Activated T-helper 1 cell treated with anti-CD3 and anti-CD28 coated beads, Interleukin-12 subunit alpha, Interleukin-12 subunit beta, Interleukin-2, Interleukin-4 antibody, amounts not matched to agents 30 ng/mL and 10 ng/mL and 1 ng/mL, durations not matched to agents 14 hours and 24 hours and 36 hours (primary cell): ENCODE data around the gene EGFR. TPM values are rescaled to one million over a fixed set of nuclear protein-coding genes. Genes with fewer than 3 reads are reported as not detected.
"Not testable (repeated sequence)": the region's sequence is repeated elsewhere in the genome, so short reads cannot be mapped to it uniquely, and the experiment has no call there.

Source experiments
- DNase-seq: peaks from one replicate; pipeline ENCODE4 v3.0.0; 2021; ENCODE audit warnings: low spot score
- H3K27ac Mint-ChIP-seq: one replicate; pipeline ENCODE4 v1.8.0; 2021; ENCODE audit warnings: mild to moderate bottlenecking, mixed read lengths
- H3K27me3 Mint-ChIP-seq: one replicate; pipeline ENCODE4 v1.8.0; 2022; ENCODE audit warnings: mild to moderate bottlenecking, moderate library complexity, mixed read lengths; ENCODE audit not compliant: insufficient read depth
- H3K36me3 Mint-ChIP-seq: one replicate; pipeline ENCODE4 v1.8.0; 2021; ENCODE audit warnings: low read depth, mixed read lengths
- H3K4me1 Mint-ChIP-seq: one replicate; pipeline ENCODE4 v1.8.0; 2021; ENCODE audit warnings: low read depth, mixed read lengths
- H3K4me3 Mint-ChIP-seq: one replicate; pipeline ENCODE4 v1.8.0; 2021; ENCODE audit warnings: mild to moderate bottlenecking, moderate library complexity, mixed read lengths
- H3K9me3 Mint-ChIP-seq: one replicate; pipeline ENCODE4 v1.8.0; 2021; ENCODE audit warnings: mixed read lengths
- intact Hi-C: fragments of 100-400 bp; cut with micrococcal nuclease; formaldehyde crosslinking; loops from one replicate; pipeline ENCODE4 v1.15.1; 2024
- total RNA-seq: library from RNA; stranded (reverse); gene quantifications from 2 replicates; pipeline ENCODE4 v1.2.3, GENCODE V29; 2022

EGFR gene
- total RNA-seq, 1 donor from 2014 or later: 0.10 TPM

GRCh38 chr7:55032069-55032699, 13.4 kb downstream of the EGFR start:
- intact Hi-C loops: no loop called here
- Mint-ChIP-seq H3K4me3 (no peak overlapping the region), H3K27ac (no peak overlapping the region), H3K9me3 (no peaks in the 10 kb centered on the region), H3K36me3 (no peaks in the 10 kb centered on the region), H3K27me3 (peaks cover 21% of the 10 kb centered on the region), H3K4me1 (no peaks in the 10 kb centered on the region)
- no peak for DNase-seq

- intact Hi-C loops: no loop called here
- Mint-ChIP-seq H3K4me3 (no peak overlapping the region), H3K9me3 (no peaks in the 10 kb centered on the region)
These were observed 14.5 kb downstream of the EGFR start for GRCh38 chr7:55033236-55033846.

GRCh38 chr7:55034776-55035175, 16.0 kb downstream of the EGFR start:
- intact Hi-C loops: no loop called here
- no peaks in the 10 kb centered on the region for H3K9me3 Mint-ChIP-seq
- no peak overlapping the region for H3K27ac Mint-ChIP-seq
- H3K27me3 Mint-ChIP-seq: peaks cover 24% of the 10 kb centered on the region
- H3K4me3 Mint-ChIP-seq: no peak overlapping the region
- H3K36me3 Mint-ChIP-seq: no peaks in the 10 kb centered on the region
- no peaks in the 10 kb centered on the region for H3K4me1 Mint-ChIP-seq
- no peak for DNase-seq

More at GRCh38 chr7:55033236-55033846, 14.5 kb downstream of the EGFR start:
- no peaks in the 10 kb centered on the region for H3K4me1 Mint-ChIP-seq
- no peak overlapping the region for H3K27ac Mint-ChIP-seq
- no peak for DNase-seq
- H3K27me3 Mint-ChIP-seq: peaks cover 20% of the 10 kb centered on the region
- no peaks in the 10 kb centered on the region for H3K36me3 Mint-ChIP-seq

GRCh38 chr7:55035410-55035809, 16.6 kb downstream of the EGFR start:
- H3K9me3 Mint-ChIP-seq, DNase-seq, H3K4me1 Mint-ChIP-seq, H3K36me3 Mint-ChIP-seq, H3K4me3 Mint-ChIP-seq, H3K27ac Mint-ChIP-seq, intact Hi-C loops: not testable (repeated sequence)
- peaks cover 21% of the 10 kb centered on the region for H3K27me3 Mint-ChIP-seq

GRCh38 chr7:55036950-55037736, 18.3 kb downstream of the EGFR start:
- H3K4me3 Mint-ChIP-seq: no peak overlapping the region
- no peaks in the 10 kb centered on the region for H3K4me1 Mint-ChIP-seq
- DNase-seq: no peak
- intact Hi-C loops: no loop called here
- H3K27me3 Mint-ChIP-seq: peaks cover 12% of the 10 kb centered on the region
- H3K9me3 Mint-ChIP-seq: no peaks in the 10 kb centered on the region
- H3K27ac Mint-ChIP-seq: no peak overlapping the region
- no peaks in the 10 kb centered on the region for H3K36me3 Mint-ChIP-seq

- no peaks in the 10 kb centered on the region for H3K9me3 Mint-ChIP-seq
- no peaks in the 10 kb centered on the region for H3K4me1 Mint-ChIP-seq
- H3K36me3 Mint-ChIP-seq: no peaks in the 10 kb centered on the region
- H3K4me3 Mint-ChIP-seq: no peak overlapping the region
- DNase-seq: no peak
- peaks cover 12% of the 10 kb centered on the region for H3K27me3 Mint-ChIP-seq
- intact Hi-C loops: no loop called here
- no peak overlapping the region for H3K27ac Mint-ChIP-seq
These were observed 25.0 kb downstream of the EGFR start for GRCh38 chr7:55043691-55044370.

GRCh38 chr7:55044371-55044717, 25.5 kb downstream of the EGFR start:
- no peak for DNase-seq
- H3K27me3 Mint-ChIP-seq: peaks cover 11% of the 10 kb centered on the region
- no peak overlapping the region for H3K4me3 Mint-ChIP-seq
- H3K36me3 Mint-ChIP-seq: no peaks in the 10 kb centered on the region
- no peaks in the 10 kb centered on the region for H3K9me3 Mint-ChIP-seq
- H3K4me1 Mint-ChIP-seq: no peaks in the 10 kb centered on the region
- intact Hi-C loops: no loop called here
- no peak overlapping the region for H3K27ac Mint-ChIP-seq

GRCh38 chr7:55044791-55045190, 26.0 kb downstream of the EGFR start:
- no peak overlapping the region for H3K27ac Mint-ChIP-seq
- H3K36me3 Mint-ChIP-seq: no peaks in the 10 kb centered on the region
- no peaks in the 10 kb centered on the region for H3K9me3 Mint-ChIP-seq
- H3K27me3 Mint-ChIP-seq: peaks cover 8% of the 10 kb centered on the region
- H3K4me1 Mint-ChIP-seq: no peaks in the 10 kb centered on the region
- DNase-seq: no peak
- intact Hi-C loops: no loop called here
- H3K4me3 Mint-ChIP-seq: no peak overlapping the region

- intact Hi-C loops: no loop called here
- Mint-ChIP-seq H3K9me3 (no peaks in the 10 kb centered on the region), H3K4me3 (no peak overlapping the region), H3K36me3 (no peaks in the 10 kb centered on the region), H3K27ac (no peak overlapping the region), H3K4me1 (no peaks in the 10 kb centered on the region), H3K27me3 (peaks cover 6% of the 10 kb centered on the region)
- DNase-seq: no peak
These were observed 27.9 kb downstream of the EGFR start for GRCh38 chr7:55046582-55047342.

GRCh38 chr7:55048221-55048859, 29.5 kb downstream of the EGFR start:
- no peak overlapping the region for H3K4me3 Mint-ChIP-seq
- H3K4me1 Mint-ChIP-seq: no peaks in the 10 kb centered on the region
- DNase-seq: no peak
- no peaks in the 10 kb centered on the region for H3K9me3 Mint-ChIP-seq
- H3K36me3 Mint-ChIP-seq: no peaks in the 10 kb centered on the region
- peaks cover under 1% of the 10 kb centered on the region for H3K27me3 Mint-ChIP-seq
- no peak overlapping the region for H3K27ac Mint-ChIP-seq
- intact Hi-C loops: no loop called here

GRCh38 chr7:55050281-55050680, 31.5 kb downstream of the EGFR start:
- DNase-seq: no peak
- Mint-ChIP-seq H3K27me3 (no peaks in the 10 kb centered on the region), H3K4me1 (no peaks in the 10 kb centered on the region), H3K27ac (no peak overlapping the region), H3K9me3 (no peaks in the 10 kb centered on the region), H3K36me3 (no peaks in the 10 kb centered on the region), H3K4me3 (no peak overlapping the region)
- intact Hi-C loops: no loop called here

GRCh38 chr7:55052081-55052480, 33.3 kb downstream of the EGFR start:
- DNase-seq: no peak
- Mint-ChIP-seq H3K27ac (no peak overlapping the region), H3K36me3 (no peaks in the 10 kb centered on the region), H3K9me3 (no peaks in the 10 kb centered on the region), H3K4me3 (no peak overlapping the region), H3K27me3 (peaks cover 2% of the 10 kb centered on the region), H3K4me1 (no peaks in the 10 kb centered on the region)
- intact Hi-C loops: no loop called here
